Measurements from ENCODE around the gene NAT8. TPM values are rescaled to one million over a fixed set of nuclear protein-coding genes. Genes with fewer than 3 reads are reported as not detected.
"Not testable (repeated sequence)": the region's sequence is repeated elsewhere in the genome, so short reads cannot be mapped to it uniquely, and the experiment has no call there.

The NAT8 gene
- total RNA-seq = not detected
- not detected for total RNA-seq (2013)

- H3K4me3 ChIP-seq (ENCODE audit: low read length) = no peak within 1 kb of the TSS
- peaks cover 5 to 29% of the 10 kb centered on the region in 2 donors for H3K27me3 Mint-ChIP-seq (ENCODE audit: low read depth in 2 of 2)
- intact Hi-C loops (cut with micrococcal nuclease) = no loop called here
- no peaks in the 10 kb centered on the region for H3K36me3 ChIP-seq (ENCODE audit: control insufficient read depth, insufficient read depth, low read length)
- 75% methylated on average over 13 of the region's 13 CpGs for WGBS (ENCODE audit: insufficient coverage)
- no peaks in the 10 kb centered on the region for H3K4me1 ChIP-seq (ENCODE audit: control insufficient read depth, insufficient read depth, low read length)
- DNase-seq (no peak), ATAC-seq (no peak)
- H3K4me3 Mint-ChIP-seq = no peak within 1 kb of the TSS
- H3K36me3 Mint-ChIP-seq = no peaks in the 10 kb centered on the region
- no peak within 1 kb of the TSS for H3K27ac Mint-ChIP-seq
- H3K27me3 ChIP-seq (ENCODE audit: control insufficient read depth, insufficient read depth, low read length) = no peaks in the 10 kb centered on the region
- no peaks in the 10 kb centered on the region for H3K9me3 Mint-ChIP-seq
- no peak for TF ChIP-seq CTCF (IDR thresholded peaks at IDR 0.05)
- H3K9me3 ChIP-seq (ENCODE audit: control insufficient read depth, insufficient read depth, low read length) = no peaks in the 10 kb centered on the region
- no peak within 1 kb of the TSS for H3K27ac ChIP-seq (ENCODE audit: low read length)
- no peaks in the 10 kb centered on the region for H3K4me1 Mint-ChIP-seq
Observed at GRCh38 chr2:73642338-73643018, at the start of gene NAT8. Gene NAT8, minus strand, starts transcription at chr2:73642422. Its CDS starts 794 bp downstream, at chr2:73641628.

- peak; percentile 53 for TF ChIP-seq CTCF (IDR thresholded peaks at IDR 0.05)
- ATAC-seq (peak; percentile 79 to 90 (median 86)), DNase-seq (peak in 1 of 2 donors; percentile 42)
- H3K27ac Mint-ChIP-seq; H3K4me3 Mint-ChIP-seq; intact Hi-C loops (cut with micrococcal nuclease); H3K9me3 ChIP-seq (ENCODE audit: control insufficient read depth, insufficient read depth, low read length); H3K9me3 Mint-ChIP-seq; H3K4me1 Mint-ChIP-seq; H3K4me1 ChIP-seq (ENCODE audit: control insufficient read depth, insufficient read depth, low read length); H3K27ac ChIP-seq (ENCODE audit: low read length); H3K36me3 ChIP-seq (ENCODE audit: control insufficient read depth, insufficient read depth, low read length); H3K4me3 ChIP-seq (ENCODE audit: low read length); H3K36me3 Mint-ChIP-seq; H3K27me3 ChIP-seq (ENCODE audit: control insufficient read depth, insufficient read depth, low read length): not testable (repeated sequence)
- WGBS (ENCODE audit: insufficient coverage) = 20% methylated on average over 1 of the region's 4 CpGs
- peaks cover 6 to 19% of the 10 kb centered on the region in 2 donors for H3K27me3 Mint-ChIP-seq (ENCODE audit: low read depth in 2 of 2)
Observed at GRCh38 chr2:73690372-73691088, 48.3 kb upstream of the NAT8 start.

- H3K9me3 Mint-ChIP-seq; ATAC-seq; DNase-seq; H3K27ac Mint-ChIP-seq; H3K36me3 Mint-ChIP-seq; H3K9me3 ChIP-seq (ENCODE audit: control insufficient read depth, insufficient read depth, low read length); H3K4me3 Mint-ChIP-seq; H3K4me1 Mint-ChIP-seq; H3K27me3 ChIP-seq (ENCODE audit: control insufficient read depth, insufficient read depth, low read length); H3K27ac ChIP-seq (ENCODE audit: low read length); intact Hi-C loops (cut with micrococcal nuclease); H3K4me3 ChIP-seq (ENCODE audit: low read length); H3K36me3 ChIP-seq (ENCODE audit: control insufficient read depth, insufficient read depth, low read length); H3K4me1 ChIP-seq (ENCODE audit: control insufficient read depth, insufficient read depth, low read length): not testable (repeated sequence)
- 95% methylated on average over 5 of the region's 5 CpGs for WGBS (ENCODE audit: insufficient coverage)
- peaks cover 6 to 19% of the 10 kb centered on the region in 2 donors for H3K27me3 Mint-ChIP-seq (ENCODE audit: low read depth in 2 of 2)
Observed at GRCh38 chr2:73688494-73688893, 46.3 kb upstream of the NAT8 start.

- Histone ChIP-seq H3K4me3 (ENCODE audit: low read length) (no peak overlapping the region), H3K9me3 (ENCODE audit: control insufficient read depth, insufficient read depth, low read length) (no peaks in the 10 kb centered on the region), H3K36me3 (ENCODE audit: control insufficient read depth, insufficient read depth, low read length) (no peaks in the 10 kb centered on the region), H3K27ac (ENCODE audit: low read length) (no peak overlapping the region), H3K4me1 (ENCODE audit: control insufficient read depth, insufficient read depth, low read length) (no peaks in the 10 kb centered on the region), H3K27me3 (ENCODE audit: control insufficient read depth, insufficient read depth, low read length) (no peaks in the 10 kb centered on the region)
- H3K4me3 Mint-ChIP-seq = no peak overlapping the region
- WGBS (ENCODE audit: insufficient coverage) = 89% methylated on average over 3 of the region's 4 CpGs
- peaks cover 15 to 31% of the 10 kb centered on the region in 2 donors for H3K27me3 Mint-ChIP-seq (ENCODE audit: low read depth in 2 of 2)
- no peaks in the 10 kb centered on the region for H3K36me3 Mint-ChIP-seq
- no peak overlapping the region for H3K27ac Mint-ChIP-seq
- ATAC-seq = no peak
- TF ChIP-seq CTCF (IDR thresholded peaks at IDR 0.05) = no peak
- peaks cover 0 to 4% of the 10 kb centered on the region in 2 donors for H3K9me3 Mint-ChIP-seq
- no peak for DNase-seq
- H3K4me1 Mint-ChIP-seq = no peaks in the 10 kb centered on the region
- intact Hi-C loops (cut with micrococcal nuclease) = no loop called here
Observed at GRCh38 chr2:73685764-73686438, 43.7 kb upstream of the NAT8 start.

GRCh38 chr2:73684905-73685304 is 42.7 kb upstream of the NAT8 start:
- H3K4me1 Mint-ChIP-seq; intact Hi-C loops (cut with micrococcal nuclease); H3K27ac ChIP-seq (ENCODE audit: low read length); H3K36me3 ChIP-seq (ENCODE audit: control insufficient read depth, insufficient read depth, low read length); H3K27me3 ChIP-seq (ENCODE audit: control insufficient read depth, insufficient read depth, low read length); ATAC-seq; H3K36me3 Mint-ChIP-seq; H3K9me3 Mint-ChIP-seq; H3K27ac Mint-ChIP-seq; H3K4me3 ChIP-seq (ENCODE audit: low read length); H3K9me3 ChIP-seq (ENCODE audit: control insufficient read depth, insufficient read depth, low read length); DNase-seq; H3K4me1 ChIP-seq (ENCODE audit: control insufficient read depth, insufficient read depth, low read length); H3K4me3 Mint-ChIP-seq: not testable (repeated sequence)
- H3K27me3 Mint-ChIP-seq (ENCODE audit: low read depth in 2 of 2) = peaks cover 15 to 31% of the 10 kb centered on the region in 2 donors
- 90% methylated on average over 4 of the region's 9 CpGs for WGBS (ENCODE audit: insufficient coverage)
